ENCODE results near the gene PLXNA4.

DNA sequence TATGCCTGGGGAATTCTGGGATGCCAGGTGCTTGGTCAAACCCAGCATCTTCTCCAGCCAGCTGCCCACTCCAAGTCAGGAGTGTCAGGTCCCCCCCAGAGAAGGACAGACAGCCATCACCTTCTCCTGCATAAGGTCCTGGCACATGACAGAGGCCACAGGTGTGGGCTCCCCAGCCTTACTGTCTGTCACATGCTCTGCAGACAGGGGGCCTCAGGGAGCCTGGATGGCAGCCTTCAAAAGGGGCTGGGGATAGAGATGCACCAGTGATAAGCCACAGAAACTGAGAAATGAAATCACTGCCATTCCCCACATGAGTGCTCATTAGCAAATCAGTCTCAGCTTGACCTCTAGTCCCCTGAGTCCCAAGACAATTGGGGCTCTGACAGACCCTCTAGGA lies 72.9 kb downstream of the PLXNA4 start:
- TF ChIP-seq POLR2A (IDR thresholded peaks at IDR 0.05): no peak
- TF ChIP-seq, protein P1, sequence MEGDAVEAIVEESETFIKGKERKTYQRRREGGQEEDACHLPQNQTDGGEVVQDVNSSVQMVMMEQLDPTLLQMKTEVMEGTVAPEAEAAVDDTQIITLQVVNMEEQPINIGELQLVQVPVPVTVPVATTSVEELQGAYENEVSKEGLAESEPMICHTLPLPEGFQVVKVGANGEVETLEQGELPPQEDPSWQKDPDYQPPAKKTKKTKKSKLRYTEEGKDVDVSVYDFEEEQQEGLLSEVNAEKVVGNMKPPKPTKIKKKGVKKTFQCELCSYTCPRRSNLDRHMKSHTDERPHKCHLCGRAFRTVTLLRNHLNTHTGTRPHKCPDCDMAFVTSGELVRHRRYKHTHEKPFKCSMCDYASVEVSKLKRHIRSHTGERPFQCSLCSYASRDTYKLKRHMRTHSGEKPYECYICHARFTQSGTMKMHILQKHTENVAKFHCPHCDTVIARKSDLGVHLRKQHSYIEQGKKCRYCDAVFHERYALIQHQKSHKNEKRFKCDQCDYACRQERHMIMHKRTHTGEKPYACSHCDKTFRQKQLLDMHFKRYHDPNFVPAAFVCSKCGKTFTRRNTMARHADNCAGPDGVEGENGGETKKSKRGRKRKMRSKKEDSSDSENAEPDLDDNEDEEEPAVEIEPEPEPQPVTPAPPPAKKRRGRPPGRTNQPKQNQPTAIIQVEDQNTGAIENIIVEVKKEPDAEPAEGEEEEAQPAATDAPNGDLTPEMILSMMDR (IDR thresholded peaks at IDR 0.05): no peak
